GM21825 (cell line): ENCODE data around the gene LMX1A.

Experiments
- ATAC-seq: cut with Tn5 transposase; IDR thresholded peaks from one replicate; pipeline ENCODE4 v1.9.1; 2021; ENCODE audit warnings: mild to moderate bottlenecking, moderate library complexity; ENCODE audit not compliant: unreplicated experiment

Gene LMX1A

GRCh38 chr1:165355977-165356811, at the start of gene LMX1A:
TSS of gene LMX1A (minus strand) at chr1:165356715. CDS start at chr1:165355559, 1,156 bp downstream.
- ATAC-seq: no peak

- ATAC-seq: no peak
Measured at GRCh38 chr1:165403835-165404482, 47.4 kb upstream of the LMX1A start.

- no peak for ATAC-seq
Measured at GRCh38 chr1:165402517-165403111, 46.1 kb upstream of the LMX1A start.

GRCh38 chr1:165397944-165398343, 41.4 kb upstream of the LMX1A start:
- no peak for ATAC-seq

- ATAC-seq: no peak
Measured at GRCh38 chr1:165395901-165396300, 39.4 kb upstream of the LMX1A start.

- no peak for ATAC-seq
Measured at GRCh38 chr1:165395478-165395877, 39.0 kb upstream of the LMX1A start.

- peak; percentile 98 for ATAC-seq
Measured at GRCh38 chr1:165392634-165393571, 36.4 kb upstream of the LMX1A start.

- no peak for ATAC-seq
Measured at GRCh38 chr1:165389609-165390008, 33.1 kb upstream of the LMX1A start.

GRCh38 chr1:165387961-165388360, 31.4 kb upstream of the LMX1A start:
- no peak for ATAC-seq

GRCh38 chr1:165387505-165387904, 31.0 kb upstream of the LMX1A start:
- ATAC-seq: no peak

- ATAC-seq: no peak
Measured at GRCh38 chr1:165383599-165384405, 27.3 kb upstream of the LMX1A start.

- ATAC-seq: no peak
Measured at GRCh38 chr1:165383067-165383466, 26.6 kb upstream of the LMX1A start.

- ATAC-seq: no peak
Measured at GRCh38 chr1:165381745-165382505, 25.4 kb upstream of the LMX1A start.

- peak; percentile 16 for ATAC-seq
Measured at GRCh38 chr1:165376811-165377311, 20.3 kb upstream of the LMX1A start.

- peak; percentile 63 for ATAC-seq
Measured at GRCh38 chr1:165376041-165376810, 19.7 kb upstream of the LMX1A start.

GRCh38 chr1:165375623-165376022, 19.1 kb upstream of the LMX1A start:
- no peak for ATAC-seq

GRCh38 chr1:165371588-165372225, 15.2 kb upstream of the LMX1A start:
- ATAC-seq: no peak
